Breast epithelium (tissue), 3 donors: ENCODE measurements around the gene NUCB1.

Experiments used
- CTCF ChIP-seq, 3 donors: fragments of 450-650 bp; IDR thresholded peaks; one replicate each; pipeline ENCODE4 v1.5.1; 2016 to 2017; ENCODE audit warnings: antibody characterized with exemption in 3 of 3, mild to moderate bottlenecking in 3 of 3, moderate library complexity in 3 of 3
- POLR2AphosphoS5 ChIP-seq, 3 donors: sonication (generic); formaldehyde crosslinking; IDR thresholded peaks; one replicate each; pipeline ENCODE4 v1.6.1; 2017; ENCODE audit warnings: antibody characterized with exemption in 3 of 3

DNA sequence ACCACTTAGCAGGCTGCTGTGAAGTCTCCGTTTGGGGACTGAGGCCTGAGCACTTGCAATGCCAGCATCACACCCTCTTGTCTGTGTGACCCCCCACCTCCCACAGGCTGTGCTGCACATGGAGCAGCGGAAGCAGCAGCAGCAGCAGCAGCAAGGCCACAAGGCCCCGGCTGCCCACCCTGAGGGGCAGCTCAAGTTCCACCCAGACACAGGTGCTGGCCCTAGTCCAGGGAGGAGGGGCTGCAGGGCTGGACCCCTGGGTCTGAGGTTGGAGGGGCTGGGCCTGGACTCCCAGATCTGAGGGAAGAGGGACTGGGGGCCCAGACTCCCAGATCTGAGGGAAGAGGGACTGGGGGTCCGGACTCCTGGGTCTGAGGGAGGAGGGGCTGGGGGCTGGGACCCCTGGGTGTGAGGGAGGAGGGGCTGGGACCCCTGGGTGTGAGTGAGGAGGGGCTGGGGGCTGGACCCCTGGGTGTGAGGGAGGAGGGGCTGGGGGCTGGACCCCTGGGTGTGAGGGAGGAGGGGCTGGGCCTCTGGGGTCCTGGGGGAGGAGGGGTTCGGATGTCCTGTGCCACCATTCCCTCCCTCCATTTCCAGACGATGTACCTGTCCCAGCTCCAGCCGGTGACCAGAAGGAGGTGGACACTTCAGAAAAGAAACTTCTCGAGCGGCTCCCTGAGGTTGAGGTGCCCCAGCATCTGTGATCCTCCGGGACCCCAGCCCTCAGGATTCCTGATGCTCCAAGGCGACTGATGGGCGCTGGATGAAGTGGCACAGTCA is 21.8 kb downstream of the NUCB1 start:
- TF ChIP-seq CTCF (IDR thresholded peaks at IDR 0.05): no peak
- TF ChIP-seq POLR2AphosphoS5 (IDR thresholded peaks at IDR 0.05): no peak
